OCI-LY1 (cell line): ENCODE results near the gene BICD1.

Source experiments
- H2AFZ ChIP-seq: fragments of 200-600 bp; sonication (generic), shearing (Covaris generic); 2 replicates; pipeline ENCODE4 v1.6.0; 2014; ENCODE audit warnings: antibody characterized with exemption, mild to moderate bottlenecking, low read length
- H3F3A ChIP-seq: fragments of 200-600 bp; sonication (generic), shearing (Covaris generic); 2 replicates; pipeline ENCODE4 v1.6.0; 2014; ENCODE audit warnings: mild to moderate bottlenecking, antibody characterized with exemption, low read length, moderate library complexity; ENCODE audit not compliant: insufficient read depth
- H3K27ac ChIP-seq: fragments of 200-600 bp; sonication (generic); 2 replicates; pipeline ENCODE4 v1.5.1; 2014; ENCODE audit warnings: low read length, mixed run types, mild to moderate bottlenecking, low read depth; ENCODE audit not compliant: poor library complexity, severe bottlenecking
- H3K27me3 ChIP-seq: fragments of 200-600 bp; sonication (generic); 2 replicates; pipeline ENCODE4 v1.6.0; 2014; ENCODE audit warnings: antibody characterized with exemption, mild to moderate bottlenecking, low read length, moderate library complexity; ENCODE audit not compliant: insufficient read depth
- H3K36me3 ChIP-seq: fragments of 200-600 bp; sonication (generic); 2 replicates; pipeline ENCODE4 v1.6.1; 2014; ENCODE audit warnings: mild to moderate bottlenecking, antibody characterized with exemption, low read length, moderate library complexity, mixed read lengths; ENCODE audit not compliant: insufficient read depth
- H3K4me1 ChIP-seq: fragments of 200-600 bp; sonication (generic); 2 replicates; pipeline ENCODE4 v1.5.1; 2014; ENCODE audit warnings: mild to moderate bottlenecking, low read length, moderate library complexity; ENCODE audit not compliant: insufficient read depth, severe bottlenecking
- H3K4me2 ChIP-seq: fragments of 200-600 bp; sonication (generic), shearing (Covaris generic); 2 replicates; pipeline ENCODE4 v1.6.1; 2014; ENCODE audit warnings: low read length
- H3K4me3 ChIP-seq: fragments of 200-600 bp; sonication (generic); 2 replicates; pipeline ENCODE4 v1.5.1; 2014; ENCODE audit warnings: low read length, low read depth, mild to moderate bottlenecking, mixed read lengths; ENCODE audit not compliant: poor library complexity, severe bottlenecking
- H3K79me2 ChIP-seq: fragments of 200-600 bp; shearing (Covaris generic); 2 replicates; pipeline ENCODE4 v1.6.1; 2016; ENCODE audit warnings: mixed run types, low read length, mixed read lengths; ENCODE audit not compliant: insufficient read depth
- H3K9ac ChIP-seq: fragments of 200-600 bp; sonication (generic), shearing (Covaris generic); 2 replicates; pipeline ENCODE4 v1.6.1; 2014; ENCODE audit warnings: mild to moderate bottlenecking, low read length, mixed read lengths
- H3K9me2 ChIP-seq: fragments of 200-600 bp; sonication (generic), shearing (Covaris generic); 2 replicates; pipeline ENCODE4 v1.6.1; 2014; ENCODE audit warnings: low read depth, mild to moderate bottlenecking, low read length, mixed read lengths
- H3K9me3 ChIP-seq: fragments of 200-600 bp; shearing (Covaris generic); 2 replicates; pipeline ENCODE4 v1.6.1; 2014; ENCODE audit warnings: low read length, mixed read lengths
- H4K20me1 ChIP-seq: fragments of 200-600 bp; sonication (generic), shearing (Covaris generic); 2 replicates; pipeline ENCODE4 v1.6.0; 2016; ENCODE audit warnings: mild to moderate bottlenecking, low read length; ENCODE audit not compliant: insufficient read depth
- EZH2 ChIP-seq: fragments of 200-600 bp; sonication (generic), shearing (Covaris generic); IDR thresholded peaks from 2 replicates; pipeline ENCODE4 v1.8.0; 2017; ENCODE audit warnings: borderline replicate concordance, mixed run types, mild to moderate bottlenecking, antibody characterized with exemption, low read length, moderate library complexity, mixed read lengths
- TF ChIP-seq, protein P1 (sequence below): fragments of 200-600 bp; sonication (generic), shearing (Covaris generic); IDR thresholded peaks from 2 replicates; pipeline ENCODE4 v1.5.1; 2017; ENCODE audit warnings: mild to moderate bottlenecking, antibody characterized with exemption, low read length, moderate library complexity, mixed read lengths

Gene BICD1

DNA sequence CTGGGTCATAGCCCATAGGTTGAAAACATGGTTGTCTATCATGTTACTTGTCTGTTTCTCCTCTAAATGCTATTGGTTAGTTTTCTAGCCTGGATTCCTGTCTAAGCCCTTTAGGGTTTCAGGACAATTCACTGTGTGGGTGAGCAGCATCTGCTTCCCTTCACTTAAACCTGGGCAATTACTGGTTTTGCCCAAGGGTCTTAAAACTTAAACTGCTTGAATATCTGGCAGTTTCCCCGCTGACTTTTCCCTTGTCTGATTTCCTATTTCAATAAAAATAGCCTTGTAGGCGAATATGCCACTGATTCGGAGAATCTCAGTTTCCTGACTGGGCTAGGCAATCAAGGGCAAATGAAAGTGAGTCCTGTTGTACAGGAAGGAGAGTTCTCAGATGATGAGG lies 154.0 kb downstream of the BICD1 start:
- peaks cover 54% of the 10 kb centered on the region for H3K4me1 ChIP-seq
- H3K79me2 ChIP-seq = no peaks in the 10 kb centered on the region
- H3K4me3 ChIP-seq = no peak overlapping the region
- H3K4me2 ChIP-seq = no peak overlapping the region
- no peaks in the 10 kb centered on the region for H4K20me1 ChIP-seq
- no peaks in the 10 kb centered on the region for H3K27me3 ChIP-seq
- H3F3A ChIP-seq = 0 out of 2 replicates have a peak, but pooled peaks cover 3% of the 10 kb centered on the region
- peak overlapping the region; percentile 98 for H3K27ac ChIP-seq
- no peaks in the 10 kb centered on the region for H3K36me3 ChIP-seq
- no peaks in the 10 kb centered on the region for H3K9me2 ChIP-seq
- H3K9me3 ChIP-seq = no peaks in the 10 kb centered on the region
- no peak overlapping the region; the same call in 1 of the 2 replicates for H3K9ac ChIP-seq
- TF ChIP-seq EZH2 = no peak
- TF ChIP-seq, protein P1, sequence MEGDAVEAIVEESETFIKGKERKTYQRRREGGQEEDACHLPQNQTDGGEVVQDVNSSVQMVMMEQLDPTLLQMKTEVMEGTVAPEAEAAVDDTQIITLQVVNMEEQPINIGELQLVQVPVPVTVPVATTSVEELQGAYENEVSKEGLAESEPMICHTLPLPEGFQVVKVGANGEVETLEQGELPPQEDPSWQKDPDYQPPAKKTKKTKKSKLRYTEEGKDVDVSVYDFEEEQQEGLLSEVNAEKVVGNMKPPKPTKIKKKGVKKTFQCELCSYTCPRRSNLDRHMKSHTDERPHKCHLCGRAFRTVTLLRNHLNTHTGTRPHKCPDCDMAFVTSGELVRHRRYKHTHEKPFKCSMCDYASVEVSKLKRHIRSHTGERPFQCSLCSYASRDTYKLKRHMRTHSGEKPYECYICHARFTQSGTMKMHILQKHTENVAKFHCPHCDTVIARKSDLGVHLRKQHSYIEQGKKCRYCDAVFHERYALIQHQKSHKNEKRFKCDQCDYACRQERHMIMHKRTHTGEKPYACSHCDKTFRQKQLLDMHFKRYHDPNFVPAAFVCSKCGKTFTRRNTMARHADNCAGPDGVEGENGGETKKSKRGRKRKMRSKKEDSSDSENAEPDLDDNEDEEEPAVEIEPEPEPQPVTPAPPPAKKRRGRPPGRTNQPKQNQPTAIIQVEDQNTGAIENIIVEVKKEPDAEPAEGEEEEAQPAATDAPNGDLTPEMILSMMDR = no peak
- no peak overlapping the region for H2AFZ ChIP-seq

- no peaks in the 10 kb centered on the region for H3K79me2 ChIP-seq
- peak overlapping the region; percentile 29; the same call in 1 of the 2 replicates for H3K4me2 ChIP-seq
- H3K9me3 ChIP-seq = no peaks in the 10 kb centered on the region
- no peaks in the 10 kb centered on the region for H3K27me3 ChIP-seq
- H3F3A ChIP-seq = 0 out of 2 replicates have a peak, but pooled peaks cover 4% of the 10 kb centered on the region
- H2AFZ ChIP-seq = no peak overlapping the region
- H4K20me1 ChIP-seq = no peaks in the 10 kb centered on the region
- H3K9ac ChIP-seq = peak overlapping the region; percentile 7; the same call in 1 of the 2 replicates
- peaks cover 63% of the 10 kb centered on the region for H3K4me1 ChIP-seq
- peak overlapping the region; percentile 1 for H3K4me3 ChIP-seq
- peak overlapping the region; percentile 98 for H3K27ac ChIP-seq
- no peak for TF ChIP-seq EZH2
- TF ChIP-seq, protein P1 = peak; percentile 86
- H3K9me2 ChIP-seq = no peaks in the 10 kb centered on the region
- no peaks in the 10 kb centered on the region for H3K36me3 ChIP-seq
Observed at GRCh38 chr12:32261638-32262037, 155.0 kb downstream of the BICD1 start.

DNA sequence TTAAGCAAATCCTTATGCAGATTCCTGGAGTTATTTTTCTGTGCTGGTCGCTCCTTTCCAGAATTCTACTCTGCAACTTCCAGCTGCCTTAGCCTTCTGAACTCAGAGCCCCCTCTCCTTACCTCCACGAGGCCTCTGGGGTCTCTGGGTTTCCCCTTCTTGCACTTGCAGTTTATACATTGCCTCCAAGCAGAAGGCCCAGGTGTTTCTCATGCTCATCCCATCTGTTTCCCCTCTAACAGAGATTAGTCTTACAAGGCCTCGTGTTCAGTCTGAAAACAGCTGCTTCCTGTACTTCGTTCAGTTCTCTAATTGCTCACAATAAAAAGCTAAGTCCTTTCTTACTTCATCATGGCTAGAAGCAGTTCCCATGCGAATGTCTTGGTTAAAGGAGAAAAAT lies 158.3 kb downstream of the BICD1 start:
- Histone ChIP-seq H3K4me1 (peaks cover 74% of the 10 kb centered on the region), H3F3A (0 out of 2 replicates have a peak, but pooled peaks cover 4% of the 10 kb centered on the region), H3K27ac (peak overlapping the region; percentile 98), H3K27me3 (no peaks in the 10 kb centered on the region), H3K9ac (peak overlapping the region; percentile 57), H2AFZ (no peak overlapping the region), H3K36me3 (0 out of 2 replicates have a peak, but pooled peaks cover 4% of the 10 kb centered on the region), H3K4me2 (peak overlapping the region; percentile 70), H3K79me2 (no peaks in the 10 kb centered on the region), H4K20me1 (no peaks in the 10 kb centered on the region), H3K4me3 (peak overlapping the region; percentile 40), H3K9me2 (no peaks in the 10 kb centered on the region), H3K9me3 (no peaks in the 10 kb centered on the region)
- no peak for TF ChIP-seq EZH2
- TF ChIP-seq, protein P1 = no peak
